ENCODE data around the gene POT1. TPM values are rescaled to one million over a fixed set of nuclear protein-coding genes. Genes with fewer than 3 reads are reported as not detected.

POT1 gene
- total and polyA plus RNA-seq, 2 experiments from 2014 or later, result 12.0 to 40.4 TPM

GRCh38 chr7:124839687-124840086 lies 89.9 kb downstream of the POT1 start:
- Mint-ChIP-seq H3K27me3 (ENCODE audit: insufficient read depth, low read depth, poor library complexity) (no peaks in the 10 kb centered on the region), H3K4me3 (no peak overlapping the region), H3K9me3 (no peaks in the 10 kb centered on the region), H3K36me3 (ENCODE audit: low read depth) (peaks cover 3% of the 10 kb centered on the region; the same call in 2 of the 3 replicates), H3K27ac (no peak overlapping the region), H3K4me1 (no peaks in the 10 kb centered on the region; the same call in 2 of the 3 replicates)
- Histone ChIP-seq H3K79me2 (replicated peaks; ENCODE audit: insufficient read depth) (no peaks in the 10 kb centered on the region), H3K36me3 (ENCODE audit: insufficient read depth) (no peaks in the 10 kb centered on the region), H3K4me1 (ENCODE audit: insufficient read depth) (peaks cover 14% of the 10 kb centered on the region; the same call in 1 of the 2 replicates), H3K27ac (ENCODE audit: low read depth) (peak overlapping the region; percentile 30; the same call in 1 of the 2 replicates), H2AFZ (no peak overlapping the region), H3K4me2 (no peak overlapping the region; the same call in 1 of the 2 replicates), H3K27me3 (ENCODE audit: insufficient read depth) (no peaks in the 10 kb centered on the region), H3K9me2 (ENCODE audit: insufficient read depth) (no peaks in the 10 kb centered on the region), H3F3A (replicated peaks; ENCODE audit: low read depth) (no peaks in the 10 kb centered on the region), H3K4me3 (no peak overlapping the region), H4K20me1 (replicated peaks; ENCODE audit: insufficient read depth) (no peaks in the 10 kb centered on the region)
- no peak for DNase-seq (ENCODE audit: low spot score)
- ATAC-seq, result no peak; the same call in 2 of the 3 replicates
- TF ChIP-seq CREB1 (CRISPR knock-in tag; IDR thresholded peaks at IDR 0.05; ENCODE audit: low read depth), result no peak
- no peak for TF ChIP-seq REST (IDR thresholded peaks at IDR 0.05; ENCODE audit: unreplicated experiment)
- no peak for TF ChIP-seq JUNB (IDR thresholded peaks at IDR 0.05; ENCODE audit: unreplicated experiment)
- no peak for TF ChIP-seq ZNF462 (CRISPR knock-in tag; IDR thresholded peaks at IDR 0.05)
- no peak for TF ChIP-seq EZH2phosphoT487 (IDR thresholded peaks at IDR 0.05; ENCODE audit: unreplicated experiment)
- TF ChIP-seq NANOG (IDR thresholded peaks at IDR 0.05; ENCODE audit: borderline replicate concordance), result no peak
- TF ChIP-seq EZH2 (IDR thresholded peaks at IDR 0.05; ENCODE audit: low read depth, unreplicated experiment), result no peak
- TF ChIP-seq POLR2AphosphoS5 (IDR thresholded peaks at IDR 0.05; ENCODE audit: low read depth), result no peak
- TF ChIP-seq ZNF331 (CRISPR knock-in tag; IDR thresholded peaks at IDR 0.05; ENCODE audit: low read depth), result no peak
- TF ChIP-seq ETS1 (IDR thresholded peaks at IDR 0.05), result no peak
- TF ChIP-seq CTCF (conservative IDR thresholded peaks at IDR 0.05; ENCODE audit: low read depth in 2 of 2), result no peak

Data from GM23338 (cell line).